Stimulated activated CD8-positive, alpha-beta memory T cell treated with anti-CD3 and anti-CD28 coated beads, Interleukin-12 subunit alpha, Interleukin-12 subunit beta, amount 100 ng/mL, for 4 hours (primary cell): Measurements from ENCODE around the gene INO80B.
"Not testable (repeated sequence)": the region's sequence is repeated elsewhere in the genome, so short reads cannot be mapped to it uniquely, and the experiment has no call there.

Experiments
- DNase-seq: peaks from one replicate; pipeline ENCODE4 v3.0.0-alpha.2; 2020; ENCODE audit warnings: low read depth

INO80B gene

GRCh38 chr2:74454654-74455511, at the start of gene INO80B:
Gene INO80B (plus strand): TSS chr2:74455087. CDS start chr2:74455117, 30 bp downstream.
- DNase-seq: peak; percentile 95

- DNase-seq: no peak
Observed at GRCh38 chr2:74406035-74406434, 48.9 kb upstream of the INO80B start.

GRCh38 chr2:74407682-74408081, 47.2 kb upstream of the INO80B start:
- DNase-seq: no peak

GRCh38 chr2:74413001-74413698, 41.7 kb upstream of the INO80B start:
- no peak for DNase-seq

GRCh38 chr2:74414441-74414840, 40.4 kb upstream of the INO80B start:
- no peak for DNase-seq

GRCh38 chr2:74414881-74415761, 39.8 kb upstream of the INO80B start:
- DNase-seq: no peak

GRCh38 chr2:74415762-74416395, 39.0 kb upstream of the INO80B start:
- no peak for DNase-seq

GRCh38 chr2:74416778-74417177, 38.1 kb upstream of the INO80B start:
- DNase-seq: no peak

- DNase-seq: no peak
Observed at GRCh38 chr2:74417197-74417596, 37.7 kb upstream of the INO80B start.

GRCh38 chr2:74417763-74418162, 37.1 kb upstream of the INO80B start:
- DNase-seq: no peak

DNA sequence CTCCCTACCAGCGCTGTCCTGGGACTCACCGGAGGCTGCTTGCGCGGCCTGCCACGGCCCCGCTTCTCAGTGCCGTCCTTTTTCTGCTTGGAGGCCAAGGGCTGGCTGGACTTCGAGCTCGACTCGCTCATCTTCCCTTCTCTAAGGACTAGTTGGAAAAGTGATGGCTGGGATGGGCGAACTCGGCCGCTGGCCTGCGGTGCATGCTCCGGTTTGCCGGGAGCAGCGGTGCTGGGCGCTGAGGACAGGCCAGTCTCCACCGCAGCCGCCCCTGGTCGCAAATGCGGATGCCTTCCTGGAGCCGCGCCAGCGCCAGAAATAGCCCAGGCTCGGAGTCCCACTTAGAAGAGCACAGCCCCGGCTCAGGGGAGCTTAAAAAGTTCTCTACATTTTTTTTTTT, 36.6 kb upstream of the INO80B start:
- no peak for DNase-seq

GRCh38 chr2:74419345-74419744, 35.5 kb upstream of the INO80B start:
- no peak for DNase-seq

DNA sequence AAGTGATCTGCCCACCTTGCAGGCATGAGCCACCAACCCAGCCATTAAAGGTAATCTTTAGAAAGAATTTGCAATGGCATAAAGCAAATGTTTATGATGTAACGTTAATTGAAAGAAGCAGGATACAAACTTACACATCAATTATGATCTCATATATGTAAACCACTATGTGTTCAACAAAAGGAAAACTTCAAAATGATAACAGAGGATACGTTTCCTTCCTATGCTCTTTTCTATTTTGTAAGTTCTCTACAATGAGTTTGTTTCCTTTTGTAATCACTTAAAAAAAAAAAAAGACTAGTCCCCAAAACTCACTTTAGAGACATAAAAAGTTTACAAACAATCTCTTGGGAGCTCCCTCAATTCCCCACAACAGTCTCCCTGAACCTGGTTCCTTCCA, 34.9 kb upstream of the INO80B start:
- no peak for DNase-seq

GRCh38 chr2:74420443-74421103, 34.3 kb upstream of the INO80B start:
- not testable (repeated sequence) for DNase-seq

GRCh38 chr2:74421221-74421870, 33.5 kb upstream of the INO80B start, which contains the start of the genes C2orf81 and WDR54:
Gene C2orf81 (minus strand): TSS chr2:74421619. CDS start chr2:74421560, 59 bp downstream.
Gene WDR54 (plus strand): TSS chr2:74421730. CDS start chr2:74422154, 424 bp downstream.
- peak; percentile 93 for DNase-seq

DNA sequence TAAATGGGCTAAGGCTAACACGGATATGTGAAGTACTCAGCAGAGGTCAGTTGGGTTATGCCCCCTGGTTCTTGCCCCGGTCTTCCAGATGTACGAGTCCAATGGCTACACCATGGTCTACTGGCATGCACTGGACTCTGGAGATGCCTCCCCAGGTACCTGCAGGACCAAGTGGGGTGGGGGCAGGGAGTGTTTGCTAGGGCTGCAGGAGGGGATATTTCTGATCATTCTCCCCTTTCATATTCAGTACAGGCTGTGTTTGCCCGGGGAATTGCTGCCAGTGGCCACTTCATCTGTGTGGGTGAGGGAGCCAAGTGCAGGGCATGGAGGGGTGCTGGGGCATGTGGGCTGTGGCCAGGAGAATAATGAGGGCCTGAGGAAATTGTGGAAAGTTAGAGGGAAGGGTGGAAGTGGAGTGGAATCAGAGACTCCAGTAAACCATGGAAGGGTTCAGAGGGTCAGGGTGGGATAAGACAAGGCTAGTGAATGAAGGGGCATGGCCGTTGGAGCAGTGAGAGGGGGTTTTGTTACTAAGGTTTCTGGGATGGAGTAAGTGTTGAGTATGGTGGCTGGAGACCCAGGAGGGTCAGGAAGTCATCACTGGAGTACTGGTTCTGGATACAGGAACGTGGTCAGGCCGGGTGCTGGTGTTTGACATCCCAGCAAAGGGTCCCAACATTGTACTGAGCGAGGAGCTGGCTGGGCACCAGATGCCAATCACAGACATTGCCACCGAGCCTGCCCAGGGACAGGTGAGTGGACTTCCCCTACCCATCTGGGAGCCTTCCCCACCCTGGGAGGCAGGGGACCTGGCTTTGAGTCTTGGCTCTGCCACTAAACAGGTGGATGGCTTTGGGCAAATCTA, 31.4 kb upstream of the INO80B start:
- DNase-seq: no peak

- DNase-seq: no peak
Observed at GRCh38 chr2:74424139-74424992, 30.5 kb upstream of the INO80B start.

GRCh38 chr2:74424995-74425406, 29.9 kb upstream of the INO80B start:
- DNase-seq: no peak

DNA sequence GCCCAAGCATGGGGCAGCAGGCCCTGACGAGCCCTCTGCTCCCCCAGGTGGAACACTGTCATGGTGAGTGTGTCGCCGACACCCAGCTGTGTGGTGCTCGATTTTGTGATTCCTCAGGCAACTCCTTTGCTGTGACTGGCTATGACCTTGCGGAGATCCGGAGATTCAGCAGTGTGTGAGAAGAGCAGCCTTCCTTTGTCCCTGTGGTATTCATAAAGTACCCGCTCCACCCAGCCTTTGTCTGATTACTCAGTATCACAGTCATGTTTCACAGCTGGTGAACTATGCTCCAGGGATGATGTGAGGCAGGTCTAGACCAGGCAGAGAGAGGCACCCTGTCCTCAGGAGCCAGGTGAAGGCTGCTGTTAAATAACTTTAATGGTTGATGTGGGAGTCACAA, 29.4 kb upstream of the INO80B start:
- DNase-seq: no peak
